HG02840 (cell line): Measurements from ENCODE around the gene MCM3AP.

Experiments
- ATAC-seq: cut with Tn5 transposase; IDR thresholded peaks from one replicate; pipeline ENCODE4 v1.9.1; 2021; ENCODE audit warnings: mild to moderate bottlenecking, moderate library complexity, moderate number of reproducible peaks; ENCODE audit not compliant: unreplicated experiment, low FRiP score

The MCM3AP gene

DNA sequence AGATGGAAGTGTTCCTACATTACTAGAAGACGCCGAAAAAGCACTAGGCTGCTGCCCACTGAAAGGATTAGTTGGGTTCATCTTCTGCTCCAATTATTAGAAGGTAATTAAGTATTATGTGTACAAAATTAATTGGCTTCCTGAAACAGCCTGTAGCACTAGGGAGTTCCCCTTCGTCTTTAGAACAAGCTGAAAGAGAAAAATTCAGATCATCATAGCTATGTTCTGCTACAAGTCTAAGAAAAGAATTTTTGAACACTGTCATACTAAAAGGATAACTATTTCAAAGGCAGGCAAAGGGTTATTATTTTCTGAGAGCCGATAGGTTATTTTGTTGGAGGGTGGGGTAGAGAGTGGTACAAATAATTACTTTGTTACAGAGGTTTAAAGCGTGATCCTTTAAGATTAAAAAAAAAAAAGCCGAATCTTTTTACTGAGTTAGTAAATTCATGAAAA lies at the start of gene MCM3AP:
Gene MCM3AP (minus strand): TSS at position 406 of the 456 bp plus-strand sequence. CDS start 325 bp downstream, at position 81.
- no peak for ATAC-seq

DNA sequence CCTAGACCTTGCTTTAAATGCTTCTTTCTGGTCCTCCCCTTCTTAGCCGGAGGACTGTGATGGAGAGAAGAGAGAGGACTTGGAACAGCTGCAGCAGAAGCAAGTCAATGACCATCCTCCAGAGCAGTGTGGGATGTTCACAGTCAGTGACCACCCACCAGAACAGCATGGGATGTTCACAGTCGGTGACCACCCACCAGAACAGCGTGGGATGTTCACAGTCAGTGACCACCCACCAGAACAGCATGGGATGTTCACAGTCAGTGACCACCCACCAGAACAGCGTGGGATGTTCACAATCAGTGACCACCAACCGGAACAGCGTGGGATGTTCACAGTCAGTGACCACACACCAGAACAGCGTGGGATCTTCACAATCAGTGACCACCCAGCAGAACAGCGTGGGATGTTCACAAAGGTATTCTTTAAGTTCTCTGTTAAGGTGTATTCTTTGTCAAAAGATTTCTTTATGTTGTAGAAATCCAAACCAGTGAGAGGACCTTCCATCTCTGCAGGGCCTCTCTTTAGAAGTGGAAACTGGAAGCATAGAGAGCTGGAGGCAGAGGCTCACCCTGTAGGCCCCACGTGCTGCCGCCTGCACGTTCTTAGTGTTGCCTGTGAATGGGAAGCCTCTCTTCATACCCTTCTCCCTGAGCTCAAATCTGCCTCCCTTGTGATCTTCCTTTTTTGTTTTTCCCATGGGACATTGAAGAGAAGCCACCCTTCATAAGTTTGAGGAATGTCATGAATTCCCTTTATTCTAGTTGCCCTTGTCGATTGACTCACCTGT lies 49.1 kb upstream of the MCM3AP start:
- no peak for ATAC-seq

DNA sequence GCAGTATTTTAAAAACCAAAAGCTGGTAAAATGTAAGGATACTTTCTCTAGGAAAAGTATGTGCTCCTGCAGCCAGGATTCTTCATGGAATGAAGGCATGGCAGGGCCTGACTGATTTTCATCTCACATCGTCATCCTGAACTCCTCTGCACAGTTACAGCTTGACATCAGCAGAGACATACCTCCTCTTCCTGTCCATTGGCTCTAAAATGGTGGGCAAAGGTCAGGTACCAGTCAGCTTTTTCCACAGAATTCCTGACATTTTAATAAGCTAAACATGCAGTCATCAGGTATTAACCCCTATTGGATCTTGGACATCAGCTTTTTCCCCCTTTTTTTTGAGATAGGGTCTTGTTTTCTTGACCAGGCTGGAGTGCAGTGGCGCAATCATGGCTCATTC lies 44.4 kb upstream of the MCM3AP start:
- no peak for ATAC-seq

DNA sequence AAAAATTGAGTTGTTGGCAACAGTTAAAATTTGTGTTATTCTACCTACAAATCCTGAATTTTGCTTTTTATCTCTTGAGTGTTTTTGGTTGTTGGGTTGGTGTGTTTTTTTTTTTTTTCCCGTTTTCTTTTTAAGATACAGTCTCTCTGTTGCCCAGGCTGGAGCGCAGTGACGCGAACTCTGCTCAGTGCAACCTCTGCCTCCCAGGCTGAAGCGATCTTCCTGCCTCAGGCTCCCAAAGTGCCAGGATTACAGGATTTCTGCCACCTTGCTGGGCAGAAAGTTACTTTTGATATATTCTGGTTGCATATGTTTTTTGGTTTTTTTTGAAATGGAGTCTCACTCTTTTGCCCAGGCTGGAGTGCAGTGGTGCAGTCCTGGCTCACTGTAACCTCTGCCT lies 42.7 kb upstream of the MCM3AP start:
- no peak for ATAC-seq

DNA sequence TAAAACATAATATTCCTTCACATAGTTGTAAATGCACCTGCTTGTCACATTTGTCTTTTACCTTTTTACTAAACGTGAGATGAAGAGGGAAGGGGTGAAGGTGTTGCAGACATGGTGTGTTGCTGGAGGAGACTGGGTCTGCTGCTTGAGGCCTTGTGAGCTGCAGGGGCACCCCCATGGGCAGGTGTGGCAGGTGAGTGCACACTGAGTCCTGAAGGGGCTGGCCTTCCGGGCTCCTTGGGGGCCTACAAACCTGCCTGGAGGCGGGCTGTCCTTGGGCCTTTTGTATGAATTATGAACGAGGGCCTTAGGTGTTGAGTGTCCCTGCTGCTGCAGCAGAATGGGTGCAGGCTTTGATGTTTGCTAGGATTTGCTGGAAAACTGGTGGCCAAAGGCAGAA lies 42.3 kb upstream of the MCM3AP start:
- no peak for ATAC-seq

DNA sequence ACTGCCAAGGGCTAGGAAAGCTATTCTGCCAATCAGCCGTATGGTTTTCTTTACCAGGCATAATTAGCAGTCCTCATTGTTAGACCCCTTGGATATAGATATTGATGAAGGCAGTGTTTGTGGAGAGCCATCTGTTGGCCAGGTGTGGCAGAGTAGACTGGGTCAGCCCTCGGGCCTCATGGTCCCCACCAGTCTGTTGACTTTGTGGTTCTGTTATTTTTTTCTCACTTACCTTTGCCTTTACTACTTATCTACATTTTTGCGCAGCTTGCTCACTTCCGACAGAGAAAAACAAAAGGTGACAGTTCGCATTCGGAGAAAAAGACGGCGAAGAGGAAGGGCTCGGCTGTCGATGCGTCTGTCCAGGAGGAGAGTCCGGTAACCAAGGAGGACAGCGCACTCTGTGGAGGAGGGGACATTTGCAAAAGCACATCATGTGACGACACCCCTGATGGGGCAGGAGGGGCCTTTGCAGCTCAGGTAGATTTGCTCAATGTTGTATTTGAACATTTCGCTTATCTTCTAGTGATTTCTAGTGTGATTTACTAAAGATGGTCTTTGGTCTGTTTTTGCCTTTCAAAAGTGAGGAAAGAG lies 40.8 kb upstream of the MCM3AP start:
- ATAC-seq = no peak

DNA sequence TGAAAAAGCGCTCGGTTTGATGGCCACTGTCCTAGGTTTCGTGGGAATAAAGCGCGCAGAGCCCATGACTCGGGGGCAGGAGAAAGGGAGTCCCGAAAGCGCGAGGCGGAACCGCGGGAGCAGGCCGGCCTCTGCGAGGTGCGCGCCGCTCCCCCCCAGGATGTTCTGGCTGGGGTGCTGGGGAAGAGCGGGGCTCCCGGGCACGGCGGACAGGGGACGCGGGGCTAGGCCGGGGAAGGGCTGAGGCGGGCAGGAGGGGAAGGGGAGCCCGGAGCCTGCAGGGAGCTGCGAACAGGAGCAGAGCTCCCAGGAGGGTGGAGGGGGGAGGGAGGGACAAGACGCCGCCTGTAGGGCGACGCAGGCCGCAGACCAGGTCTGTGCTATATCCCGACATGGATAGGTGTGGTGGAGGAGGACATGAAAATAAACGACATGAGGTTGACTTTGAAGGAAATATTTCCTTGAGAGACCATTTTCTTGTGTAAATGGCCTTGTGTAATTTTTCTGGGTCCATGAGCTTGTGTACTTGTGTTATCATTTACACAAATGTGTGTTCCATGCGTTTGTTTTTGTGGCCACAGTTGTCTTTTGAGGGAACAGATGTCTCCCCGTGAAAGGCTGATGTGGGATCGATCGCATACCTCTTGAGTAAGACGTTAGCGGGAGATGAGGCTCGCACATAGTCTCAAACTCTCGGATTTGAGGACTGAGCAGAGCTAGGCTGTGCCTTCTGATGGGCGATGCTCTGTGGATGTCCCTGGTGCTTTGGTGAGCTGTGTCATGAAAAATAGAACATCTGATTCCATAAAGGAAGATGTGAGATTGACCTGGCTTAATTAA lies 39.9 kb upstream of the MCM3AP start:
- no peak for ATAC-seq

DNA sequence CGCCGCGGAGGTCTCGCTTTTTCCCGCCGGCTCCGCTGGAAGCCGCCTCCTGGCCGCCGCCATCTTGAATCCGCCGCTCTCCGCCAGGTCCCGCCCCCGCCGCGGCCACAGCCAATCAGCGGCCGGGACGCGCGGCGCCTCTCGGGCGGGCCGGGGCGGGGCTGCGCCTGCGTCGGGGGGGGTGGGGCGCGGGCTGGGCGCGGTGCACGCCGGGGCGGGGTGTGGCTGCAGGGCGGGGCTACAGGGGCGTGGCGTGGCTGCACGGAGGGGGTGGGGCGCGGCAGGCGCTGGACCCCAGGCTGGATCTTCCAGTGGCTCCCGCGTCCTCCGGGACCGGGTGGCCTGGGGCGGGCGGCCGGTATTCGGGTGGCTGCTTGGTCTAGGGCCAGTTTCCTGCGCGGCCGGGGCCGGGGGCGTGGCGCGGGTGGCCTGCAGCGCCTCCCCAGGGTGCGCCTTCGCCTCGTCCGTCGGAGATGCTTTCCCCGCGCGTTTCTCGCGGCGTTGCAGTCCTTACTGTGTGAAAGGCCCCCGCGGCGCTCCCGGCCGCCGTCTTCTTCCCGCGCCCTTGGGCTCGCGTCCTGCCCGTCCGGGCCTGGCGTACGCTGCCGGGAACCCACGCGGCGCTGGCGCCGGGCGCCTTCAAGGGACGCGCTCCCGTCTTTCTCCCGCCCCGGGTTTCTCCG lies 39.1 kb upstream of the MCM3AP start:
- ATAC-seq = peak; percentile 57

DNA sequence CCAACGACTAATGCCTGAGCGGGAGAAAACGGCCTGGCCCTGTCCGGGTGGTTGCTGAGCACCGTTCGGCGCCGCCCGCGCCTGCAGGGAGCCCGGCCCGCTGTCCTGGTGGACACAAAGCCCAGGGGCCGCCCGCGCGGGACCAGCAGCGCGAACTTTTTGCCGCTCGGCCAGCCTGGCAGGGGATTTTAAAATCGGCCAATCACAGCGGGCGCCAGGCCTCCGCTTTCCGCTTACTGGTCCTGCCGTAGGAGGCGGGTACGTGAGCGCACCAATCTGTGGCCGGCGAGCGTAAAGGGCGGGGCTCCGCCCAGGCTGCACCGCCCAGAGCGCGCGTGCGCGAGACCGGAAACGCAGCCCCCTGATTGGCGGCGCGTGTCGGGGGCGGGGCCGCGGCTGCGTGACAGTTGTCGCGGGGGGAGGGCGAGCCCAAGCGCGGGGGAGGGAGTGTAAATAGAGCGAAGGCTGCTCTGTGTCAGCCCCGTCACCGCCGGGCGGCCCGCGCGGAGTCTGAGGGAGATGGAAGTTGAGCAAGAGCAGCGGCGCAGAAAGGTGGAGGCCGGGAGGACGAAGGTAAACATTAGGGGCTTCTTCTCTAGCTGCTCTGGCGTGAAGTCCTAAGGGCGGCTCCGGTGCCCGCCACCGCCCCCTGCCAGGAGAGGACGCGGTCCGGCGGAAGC lies 38.4 kb upstream of the MCM3AP start, which contains the start of the genes C21orf58 and PCNT:
Gene C21orf58 (minus strand): TSS at position 161 of the 680 bp plus-strand sequence. CDS start 1,132 bp downstream, outside the sequence.
Gene PCNT (plus strand): TSS at position 447 of the 680 bp plus-strand sequence. CDS start 73 bp downstream, at position 520.
- ATAC-seq = peak; percentile 74

DNA sequence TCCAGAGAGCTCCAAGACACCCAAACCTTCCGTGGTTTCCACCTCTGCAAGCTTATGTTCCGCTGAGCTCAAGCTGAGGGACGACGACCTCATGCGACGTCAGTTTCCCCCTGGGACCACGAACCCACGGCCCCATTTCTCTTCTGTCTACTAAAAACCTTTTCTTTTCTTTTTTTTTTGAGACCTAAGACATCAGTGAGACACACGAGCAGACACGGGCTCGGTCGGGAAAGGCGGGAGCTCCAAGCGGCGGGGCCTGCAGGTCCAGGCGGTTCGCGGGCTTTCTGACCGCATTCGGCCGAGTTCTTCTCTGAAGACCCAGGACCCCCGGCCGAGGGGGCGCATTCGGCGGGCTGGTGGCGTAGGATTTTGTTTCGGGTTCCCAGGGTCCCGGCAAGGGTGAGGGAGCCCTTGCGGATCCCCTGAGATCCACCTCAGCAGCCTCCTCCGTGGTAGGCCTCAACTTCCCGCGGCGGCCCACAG lies 37.9 kb upstream of the MCM3AP start:
- ATAC-seq = peak; percentile 2

DNA sequence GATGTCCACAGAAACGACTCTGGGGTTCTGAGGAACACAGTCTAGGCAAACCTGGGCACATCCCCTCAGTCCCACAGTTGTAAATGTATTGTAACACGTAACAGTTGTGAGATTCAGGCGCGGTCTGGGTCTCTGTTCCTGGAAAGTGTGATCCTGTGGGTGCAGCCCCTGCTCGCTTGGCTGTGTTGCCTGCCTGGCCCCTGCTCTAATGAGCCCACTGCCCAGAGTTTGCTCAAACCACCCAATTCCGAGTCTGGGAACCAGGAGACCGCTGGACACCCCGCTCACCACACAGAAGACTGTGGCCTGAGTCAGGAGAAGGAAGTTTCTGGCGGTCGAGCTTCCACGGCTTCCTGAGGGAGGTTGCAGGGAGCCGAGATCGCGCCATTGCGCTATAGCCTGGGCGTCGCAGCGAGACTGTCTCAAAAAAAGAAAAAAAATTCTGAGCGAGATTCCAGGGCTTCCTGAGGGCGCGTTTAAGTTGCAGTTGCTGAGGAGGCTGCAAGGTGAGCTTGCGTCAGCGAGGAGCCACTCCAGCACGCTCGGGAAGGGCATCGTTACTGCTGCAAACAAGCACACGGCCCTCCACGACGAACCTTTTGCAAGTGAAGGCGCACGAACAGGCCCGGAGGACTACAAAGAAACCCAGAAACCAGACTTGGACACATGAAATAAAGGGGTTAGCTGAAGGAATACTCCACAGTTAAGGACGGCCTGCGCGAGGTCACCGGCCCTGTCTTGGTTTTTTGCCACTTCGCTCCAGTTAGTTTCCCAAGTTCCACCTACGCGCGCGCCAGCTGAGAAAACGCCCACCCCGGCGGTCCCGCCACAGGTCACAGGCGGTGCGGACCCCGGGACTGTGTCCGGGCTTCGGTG lies 37.2 kb upstream of the MCM3AP start:
- ATAC-seq = no peak

DNA sequence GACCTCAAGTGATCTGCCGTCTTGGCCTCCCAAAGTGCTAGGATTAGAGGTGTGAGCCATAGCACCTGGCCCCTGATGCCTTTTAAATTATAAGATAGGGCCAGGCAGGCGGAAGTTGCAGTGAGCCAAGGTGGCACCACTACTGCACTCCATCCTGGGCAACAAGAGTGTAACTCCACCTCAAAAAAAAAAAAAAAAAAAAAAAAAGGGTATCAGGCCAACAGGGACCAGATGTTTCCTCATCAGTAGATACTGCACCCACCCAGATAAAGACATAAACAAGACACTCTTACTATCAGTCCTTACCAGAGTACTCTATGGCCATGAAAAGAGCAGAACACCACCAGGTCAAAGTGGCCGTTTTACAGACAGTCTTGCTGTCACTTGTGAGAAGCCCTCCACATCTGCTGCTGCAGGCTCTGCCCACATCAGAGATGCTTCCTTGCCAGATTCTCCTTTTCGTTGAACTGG lies 35.0 kb upstream of the MCM3AP start:
- ATAC-seq = no peak

DNA sequence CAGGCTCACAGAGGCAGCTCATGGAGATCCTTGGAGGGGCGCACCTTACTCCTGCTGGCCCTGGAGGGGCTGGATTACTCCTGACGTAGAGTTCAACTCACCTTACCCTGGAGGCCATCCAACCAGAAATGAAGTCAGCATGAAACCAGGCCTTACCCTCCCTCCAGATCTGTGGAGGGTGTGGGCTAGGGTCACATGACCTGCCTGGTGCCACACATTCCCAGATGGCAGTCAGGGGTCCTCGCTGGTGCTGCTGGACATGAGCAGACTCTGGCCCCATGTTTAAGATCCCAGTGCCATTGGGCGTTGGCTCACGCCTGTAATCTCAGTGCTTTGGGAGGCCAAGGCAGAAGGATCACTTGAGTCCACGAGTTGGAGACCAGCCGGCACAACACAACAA lies 33.8 kb upstream of the MCM3AP start:
- no peak for ATAC-seq

DNA sequence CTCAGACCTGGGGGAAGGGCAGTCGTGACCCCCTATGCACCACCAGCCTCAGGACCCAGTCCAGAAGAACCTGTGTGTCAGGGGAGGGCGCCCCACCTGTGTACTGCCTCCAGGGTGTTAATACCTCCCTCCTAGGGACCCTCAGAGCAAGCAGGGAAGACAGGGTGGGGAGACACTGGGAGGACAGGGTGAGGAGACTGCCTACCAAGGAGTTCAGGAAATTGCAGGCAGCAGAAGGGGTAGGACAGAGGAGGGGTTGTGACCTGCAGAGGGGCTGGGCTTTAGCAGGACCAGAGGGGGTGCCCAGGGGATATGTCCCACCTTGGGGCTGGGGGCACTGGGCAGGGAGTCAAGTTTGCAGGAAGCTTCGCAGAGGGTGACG lies 33.0 kb upstream of the MCM3AP start:
- no peak for ATAC-seq

DNA sequence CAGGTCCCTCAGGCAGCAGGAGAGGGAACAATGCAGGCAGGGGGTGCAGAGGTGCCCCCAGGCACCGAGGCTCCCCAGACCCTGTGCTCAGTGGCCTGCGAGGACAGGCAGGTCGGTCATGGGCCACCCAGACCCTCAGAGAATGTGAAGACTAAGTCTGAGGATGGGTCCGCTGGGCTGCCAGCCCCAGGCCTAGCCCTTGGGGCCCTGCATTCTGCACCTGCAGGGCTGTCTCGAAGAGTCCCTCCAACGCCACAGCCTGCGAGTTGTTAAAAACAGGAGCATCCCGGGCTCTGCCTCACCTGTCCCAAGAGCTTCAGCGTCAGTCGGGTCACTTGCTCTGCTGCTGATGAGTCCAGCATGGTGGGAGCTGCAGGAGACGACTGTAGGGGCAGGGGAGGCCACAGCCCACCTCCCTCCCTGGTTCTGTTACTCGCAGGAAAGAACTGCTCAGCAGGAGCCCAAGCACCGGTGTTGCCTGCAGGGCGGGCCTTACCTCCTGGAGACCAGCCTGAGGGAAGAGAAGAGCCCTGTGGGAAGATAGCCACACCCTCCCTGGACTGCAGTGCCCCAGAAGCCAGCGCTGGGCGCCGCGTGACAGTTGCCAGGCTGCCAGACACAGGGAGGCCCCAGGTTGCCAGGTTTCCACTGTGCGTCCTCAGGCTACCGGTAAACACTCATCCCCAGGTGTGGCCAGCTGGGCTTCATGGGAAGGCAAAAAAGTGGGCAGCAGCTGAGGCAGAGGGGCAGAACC lies 32.5 kb upstream of the MCM3AP start:
- ATAC-seq = no peak

DNA sequence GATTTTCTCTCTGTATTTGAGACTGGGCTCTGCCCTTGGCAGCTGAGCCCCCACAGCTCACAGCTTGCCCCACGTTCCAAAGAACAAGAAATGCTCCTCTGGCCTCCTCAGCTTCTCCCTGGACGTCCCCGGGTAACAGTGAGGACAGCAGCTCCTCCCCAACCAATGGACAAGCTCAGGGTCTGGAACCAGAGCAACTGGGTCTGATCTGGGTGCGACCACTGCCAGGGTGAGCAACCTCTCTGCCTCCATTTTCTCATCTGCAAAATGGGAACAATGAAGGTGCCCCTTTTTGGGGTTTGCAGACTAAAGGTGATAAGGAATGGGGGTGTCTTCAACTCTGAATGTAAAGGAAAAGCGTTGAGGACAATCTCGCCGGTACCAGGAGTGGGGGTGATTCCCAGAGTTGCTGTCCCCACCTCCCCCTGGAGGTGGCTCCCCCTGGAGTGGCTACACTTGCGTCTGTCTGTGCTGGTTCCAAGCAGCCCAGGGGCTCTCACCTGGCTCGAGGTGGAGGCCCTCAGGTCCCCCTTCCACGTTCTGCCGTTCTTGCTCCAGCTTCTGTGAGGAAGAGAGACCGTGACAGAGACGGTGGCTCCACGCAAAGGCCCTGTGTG lies 31.4 kb upstream of the MCM3AP start:
- ATAC-seq = no peak

DNA sequence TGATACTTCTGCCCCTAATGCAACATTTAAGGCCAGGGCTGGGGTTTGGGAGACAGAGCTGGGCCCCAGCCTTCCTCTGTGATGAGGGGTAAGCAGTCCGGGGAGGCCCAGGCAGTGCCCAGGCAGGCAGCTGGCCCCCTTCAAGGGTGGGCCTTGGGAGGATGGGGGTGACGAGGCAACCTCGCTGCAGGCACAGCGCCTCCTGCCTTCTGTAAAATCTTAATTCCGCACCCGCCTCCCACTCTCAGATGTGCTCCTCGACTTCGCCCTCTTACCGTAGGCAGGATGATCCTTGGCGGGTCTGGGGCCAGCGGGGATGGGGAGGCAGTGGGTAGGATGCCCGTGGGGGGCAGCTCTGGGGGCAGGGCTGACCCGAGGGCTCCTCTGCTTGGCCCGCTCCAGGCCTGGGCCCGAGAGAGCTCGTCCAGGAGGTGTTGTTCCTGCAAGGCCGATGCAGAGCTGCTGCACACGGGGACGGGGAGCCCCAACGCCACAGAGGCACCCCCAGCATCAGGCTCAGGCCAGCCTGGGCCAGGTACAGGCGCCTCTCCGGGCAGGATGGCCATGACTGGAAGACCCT lies 29.1 kb upstream of the MCM3AP start:
- ATAC-seq = no peak
